ENCODE results near the gene RAC3. TPM values are rescaled to one million over a fixed set of nuclear protein-coding genes. Genes with fewer than 3 reads are reported as not detected.

The RAC3 gene
- total and polyA plus RNA-seq, 9 of the 15 experiments (the other 6 are each of a cell fraction or from before 2014, with no cell fraction given), result 0.23 to 292 (median 118) TPM

DNA sequence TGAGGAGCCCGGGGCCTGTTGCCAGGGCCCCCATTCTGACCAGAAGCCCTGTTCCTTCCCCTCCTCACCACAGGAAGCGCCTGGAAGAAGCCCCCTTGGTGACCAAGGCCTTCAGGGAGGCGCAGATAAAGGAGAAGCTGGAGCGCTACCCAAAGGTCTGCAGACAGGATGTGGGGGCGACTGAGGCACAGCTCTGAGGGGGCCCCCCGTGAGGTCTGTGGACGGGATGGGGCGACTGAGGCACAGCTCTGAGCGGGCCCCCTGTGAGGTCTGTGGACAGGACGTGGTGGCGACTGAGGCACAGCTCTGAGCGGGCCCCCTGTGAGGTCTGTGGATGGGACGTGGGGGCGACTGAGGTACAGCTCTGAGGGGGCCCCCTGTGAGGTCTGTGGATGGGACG is 22.1 kb upstream of the RAC3 start (continued):
- TF ChIP-seq, protein P1, sequence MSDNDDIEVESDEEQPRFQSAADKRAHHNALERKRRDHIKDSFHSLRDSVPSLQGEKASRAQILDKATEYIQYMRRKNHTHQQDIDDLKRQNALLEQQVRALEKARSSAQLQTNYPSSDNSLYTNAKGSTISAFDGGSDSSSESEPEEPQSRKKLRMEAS (CRISPR knock-in tag; IDR thresholded peaks at IDR 0.05), result no peak

DNA sequence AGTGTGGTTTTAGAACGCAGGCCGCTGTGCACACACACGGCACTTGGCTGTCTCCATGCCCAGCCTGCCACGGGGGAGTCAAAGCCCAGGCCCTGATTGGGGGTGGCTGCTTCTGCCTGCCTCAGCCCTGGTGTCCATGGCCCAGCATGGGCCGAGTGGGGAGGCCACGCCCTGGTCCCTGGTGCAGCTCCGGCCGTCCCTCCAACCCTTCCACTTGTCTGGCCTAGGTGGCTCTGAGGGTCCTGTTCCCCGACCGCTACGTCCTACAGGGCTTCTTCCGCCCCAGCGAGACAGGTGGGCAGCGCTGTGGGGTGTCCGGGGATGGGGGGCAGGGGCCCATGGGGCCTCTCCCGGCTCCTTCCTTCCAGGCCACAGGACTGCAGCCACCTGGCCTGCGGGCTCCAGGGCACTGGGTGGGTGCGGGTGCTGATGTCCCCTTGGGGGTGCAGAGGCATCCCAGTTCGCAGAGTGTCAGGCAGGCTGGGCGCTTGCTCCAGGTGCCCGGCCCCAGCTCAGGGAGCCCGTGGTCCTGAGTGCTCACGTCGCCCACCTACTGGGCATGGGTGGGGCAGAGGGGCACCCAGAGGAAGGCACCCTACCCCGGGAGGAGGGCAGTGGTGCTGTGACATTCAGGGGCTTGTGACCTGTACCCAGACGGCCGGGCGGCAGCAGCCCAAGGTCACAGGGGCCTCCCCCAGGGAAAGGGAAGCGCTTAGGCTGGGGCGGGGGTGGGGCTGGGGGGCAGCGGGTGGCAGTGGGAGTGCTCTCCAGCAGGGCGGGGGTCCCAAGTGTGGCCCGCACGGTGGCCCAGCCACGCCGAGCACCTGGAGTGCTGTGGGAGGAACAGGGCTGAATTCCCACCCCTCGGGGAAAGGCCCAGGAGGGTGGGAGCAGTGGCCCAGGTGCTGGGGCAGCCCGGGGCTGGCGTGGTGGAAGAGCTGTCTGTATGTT is 20.6 kb upstream of the RAC3 start:
- peaks cover 0 to 81% of the 10 kb centered on the region in 2 experiments; a peak in 2 of 5 replicates for H3K4me1 ChIP-seq (replicated peaks in 1 of 2; ENCODE audit: control insufficient read depth in 2 of 2, insufficient read depth in 2 of 2, low read length in 2 of 2)
- H3K27me3 ChIP-seq (ENCODE audit: control insufficient read depth in 2 of 2, insufficient read depth in 2 of 2, low read length in 2 of 2), result no peaks in the 10 kb centered on the region
- no TSS peak for BruUV-seq (replicated peaks)
- no peak for ATAC-seq
- ChIA-PET CTCF (ENCODE audit: low intra/inter-chr PET ratio) (no interaction called here), POLR2A (interaction anchor here (0.6 kb wide), 1 partner anchor 12 kb away, joined by 3 read pairs; the partner anchor contains the start of genes CENPX and LRRC45)
- no peak for FAIRE-seq
- H4K20me1 ChIP-seq (replicated peaks; ENCODE audit: control insufficient read depth, insufficient read depth, low read length), result 0 out of 2 replicates have a peak, but pooled peaks cover 4% of the 10 kb centered on the region
- peaks cover under 1% of the 10 kb centered on the region for H3K9me1 ChIP-seq (ENCODE audit: control insufficient read depth, insufficient read depth, low read length)
- H3K4me3 ChIP-seq, result no peak overlapping the region
- WGBS (ENCODE audit: insufficient coverage, low coverage, missing lambda C conversion rate), result 86% methylated on average over 27 of the region's 39 CpGs
- in situ Hi-C loops (cut with MboI) (no loop called here), intact Hi-C loops (cut with micrococcal nuclease) (no loop called here)
- H3K79me2 ChIP-seq (ENCODE audit: control insufficient read depth, insufficient read depth, low read length), result no peaks in the 10 kb centered on the region
- TF ChIP-seq NRF1 (conservative IDR thresholded peaks at IDR 0.05 in 1 of 2, IDR thresholded peaks at IDR 0.05 in 1 of 2) (no peak), PHTF2 (CRISPR knock-in tag; IDR thresholded peaks at IDR 0.05) (no peak), HDAC1 (IDR thresholded peaks at IDR 0.05) (no peak), BMI1 (IDR thresholded peaks at IDR 0.05; ENCODE audit: low read length) (no peak), NCOA6 (IDR thresholded peaks at IDR 0.05) (no peak), ZBTB7A (IDR thresholded peaks at IDR 0.05; ENCODE audit: borderline replicate concordance, control insufficient read depth, low read depth, low read length) (no peak), OTX1 (CRISPR knock-in tag; IDR thresholded peaks at IDR 0.05) (no peak), ZBTB1 (CRISPR knock-in tag; IDR thresholded peaks at IDR 0.05; ENCODE audit: borderline replicate concordance, low read depth) (no peak), HMG20B (CRISPR knock-in tag; IDR thresholded peaks at IDR 0.05) (no peak), HMGN3 (IDR thresholded peaks at IDR 0.05; ENCODE audit: borderline replicate concordance, extremely low read depth, insufficient read length, low read depth, low read length) (no peak), TAF15 (IDR thresholded peaks at IDR 0.05; ENCODE audit: low read depth, low read length) (no peak), POU5F1 (IDR thresholded peaks at IDR 0.05; ENCODE audit: borderline replicate concordance, low read depth, low read length, partially characterized antibody) (no peak)
- TF ChIP-seq, protein P2, sequence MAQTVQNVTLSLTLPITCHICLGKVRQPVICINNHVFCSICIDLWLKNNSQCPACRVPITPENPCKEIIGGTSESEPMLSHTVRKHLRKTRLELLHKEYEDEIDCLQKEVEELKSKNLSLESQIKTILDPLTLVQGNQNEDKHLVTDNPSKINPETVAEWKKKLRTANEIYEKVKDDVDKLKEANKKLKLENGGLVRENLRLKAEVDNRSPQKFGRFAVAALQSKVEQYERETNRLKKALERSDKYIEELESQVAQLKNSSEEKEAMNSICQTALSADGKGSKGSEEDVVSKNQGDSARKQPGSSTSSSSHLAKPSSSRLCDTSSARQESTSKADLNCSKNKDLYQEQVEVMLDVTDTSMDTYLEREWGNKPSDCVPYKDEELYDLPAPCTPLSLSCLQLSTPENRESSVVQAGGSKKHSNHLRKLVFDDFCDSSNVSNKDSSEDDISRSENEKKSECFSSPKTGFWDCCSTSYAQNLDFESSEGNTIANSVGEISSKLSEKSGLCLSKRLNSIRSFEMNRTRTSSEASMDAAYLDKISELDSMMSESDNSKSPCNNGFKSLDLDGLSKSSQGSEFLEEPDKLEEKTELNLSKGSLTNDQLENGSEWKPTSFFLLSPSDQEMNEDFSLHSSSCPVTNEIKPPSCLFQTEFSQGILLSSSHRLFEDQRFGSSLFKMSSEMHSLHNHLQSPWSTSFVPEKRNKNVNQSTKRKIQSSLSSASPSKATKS (CRISPR knock-in tag; IDR thresholded peaks at IDR 0.05), result no peak
- TF ChIP-seq, protein P3, sequence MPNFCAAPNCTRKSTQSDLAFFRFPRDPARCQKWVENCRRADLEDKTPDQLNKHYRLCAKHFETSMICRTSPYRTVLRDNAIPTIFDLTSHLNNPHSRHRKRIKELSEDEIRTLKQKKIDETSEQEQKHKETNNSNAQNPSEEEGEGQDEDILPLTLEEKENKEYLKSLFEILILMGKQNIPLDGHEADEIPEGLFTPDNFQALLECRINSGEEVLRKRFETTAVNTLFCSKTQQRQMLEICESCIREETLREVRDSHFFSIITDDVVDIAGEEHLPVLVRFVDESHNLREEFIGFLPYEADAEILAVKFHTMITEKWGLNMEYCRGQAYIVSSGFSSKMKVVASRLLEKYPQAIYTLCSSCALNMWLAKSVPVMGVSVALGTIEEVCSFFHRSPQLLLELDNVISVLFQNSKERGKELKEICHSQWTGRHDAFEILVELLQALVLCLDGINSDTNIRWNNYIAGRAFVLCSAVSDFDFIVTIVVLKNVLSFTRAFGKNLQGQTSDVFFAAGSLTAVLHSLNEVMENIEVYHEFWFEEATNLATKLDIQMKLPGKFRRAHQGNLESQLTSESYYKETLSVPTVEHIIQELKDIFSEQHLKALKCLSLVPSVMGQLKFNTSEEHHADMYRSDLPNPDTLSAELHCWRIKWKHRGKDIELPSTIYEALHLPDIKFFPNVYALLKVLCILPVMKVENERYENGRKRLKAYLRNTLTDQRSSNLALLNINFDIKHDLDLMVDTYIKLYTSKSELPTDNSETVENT (CRISPR knock-in tag; IDR thresholded peaks at IDR 0.05), result no peak
- H2AFZ ChIP-seq (ENCODE audit: low read depth, low read length), result no peak overlapping the region
- H3K9ac ChIP-seq (ENCODE audit: insufficient read depth in 1 of 2, low read depth in 2 of 2, low read length in 2 of 2), result no peak overlapping the region; a peak in 1 of 4 replicates
- H3K36me3 ChIP-seq (ENCODE audit: control insufficient read depth, insufficient read depth, low read length), result no peaks in the 10 kb centered on the region; the same call in 2 of the 3 replicates
- H3K9me3 ChIP-seq (replicated peaks; ENCODE audit: control insufficient read depth, insufficient read depth, low read depth, low read length), result no peaks in the 10 kb centered on the region
- H3K27ac ChIP-seq (ENCODE audit: extremely low read depth, low read depth, low read length), result no peak overlapping the region
- no peak overlapping the region for H3K4me2 ChIP-seq (ENCODE audit: insufficient read depth, low read length)
- no peak for DNase-seq (ENCODE audit: extremely low read depth in 1 of 4, low spot score in 3 of 4)

Measured in K562 (cell line).